ENCODE measurements around the gene CREB3L1. TPM values are rescaled to one million over a fixed set of nuclear protein-coding genes. Genes with fewer than 3 reads are reported as not detected.

Gene CREB3L1
- total and polyA plus RNA-seq, 10 donors: 0.28 to 8.9 (median 2.8) TPM

- Histone ChIP-seq H3K9me3 (no peaks in the 10 kb centered on the region), H3K27me3 (replicated peaks in 1 of 7) (no peaks in the 10 kb centered on the region), H3K4me3 (peak overlapping the region in 1 of 8 donors; percentile 4), H3K4me1 (peaks cover 22 to 74% (median 47%) of the 10 kb centered on the region in 6 donors), H3K36me3 (peaks cover 0 to 92% (median 50%) of the 10 kb centered on the region in 6 donors), H3K27ac (peak overlapping the region in 3 of 8 donors; percentile 43 to 61 (median 59))
- intact Hi-C loops (cut with DNase I; ENCODE audit: low total_unique reads): no loop called here
- TF ChIP-seq CTCF (IDR thresholded peaks at IDR 0.05 in 8 of 11, conservative IDR thresholded peaks at IDR 0.05 in 3 of 11): peak in 5 of 11 experiments; percentile 17 to 65 (median 44)
- no peak for TF ChIP-seq POLR2AphosphoS5 (IDR thresholded peaks at IDR 0.05)
- TF ChIP-seq POLR2A (IDR thresholded peaks at IDR 0.05): no peak
- DNase-seq: peak; percentile 73
- WGBS, 5 donors: 71 to 80% (median 77%) methylated on average over 7 to 12 of the region's 12 CpGs
Measured at GRCh38 chr11:46367916-46368267, 90.4 kb downstream of the CREB3L1 start.

GRCh38 chr11:46369458-46370152, 92.1 kb downstream of the CREB3L1 start:
- intact Hi-C loops (cut with DNase I; ENCODE audit: low total_unique reads): no loop called here
- H3K27me3 ChIP-seq (replicated peaks in 1 of 7): no peaks in the 10 kb centered on the region
- no peak overlapping the region for H3K4me3 ChIP-seq
- H3K36me3 ChIP-seq: peaks cover 0 to 98% (median 67%) of the 10 kb centered on the region in 6 donors
- H3K9me3 ChIP-seq: no peaks in the 10 kb centered on the region
- TF ChIP-seq CTCF (IDR thresholded peaks at IDR 0.05 in 8 of 11, conservative IDR thresholded peaks at IDR 0.05 in 3 of 11): peak; percentile 49 to 92 (median 82)
- TF ChIP-seq POLR2A (IDR thresholded peaks at IDR 0.05): no peak
- TF ChIP-seq POLR2AphosphoS5 (IDR thresholded peaks at IDR 0.05): peak in 2 of 3 donors; percentile 54 to 66
- peak overlapping the region in 2 of 8 donors; percentile 6 to 18 for H3K27ac ChIP-seq
- WGBS, 5 donors: 64 to 74% (median 73%) methylated on average over 18 to 25 of the region's 25 CpGs
- H3K4me1 ChIP-seq: peaks cover 10 to 57% (median 30%) of the 10 kb centered on the region in 6 donors
- peak; percentile 88 for DNase-seq

- Histone ChIP-seq H3K27ac (peak overlapping the region in 1 of 8 donors; percentile 18), H3K27me3 (replicated peaks in 1 of 7) (no peaks in the 10 kb centered on the region), H3K4me3 (no peak overlapping the region), H3K36me3 (peaks cover 0 to 98% (median 73%) of the 10 kb centered on the region in 6 donors), H3K9me3 (no peaks in the 10 kb centered on the region), H3K4me1 (peaks cover 10 to 51% (median 27%) of the 10 kb centered on the region in 6 donors)
- 89 to 95% (median 91%) methylated on average over 10 to 13 of the region's 13 CpGs for WGBS, 5 donors
- DNase-seq: no peak
- intact Hi-C loops (cut with DNase I; ENCODE audit: low total_unique reads): no loop called here
- TF ChIP-seq CTCF (IDR thresholded peaks at IDR 0.05 in 8 of 11, conservative IDR thresholded peaks at IDR 0.05 in 3 of 11) (no peak), POLR2A (IDR thresholded peaks at IDR 0.05) (no peak), POLR2AphosphoS5 (IDR thresholded peaks at IDR 0.05) (no peak)
Measured at GRCh38 chr11:46370253-46370652, 92.8 kb downstream of the CREB3L1 start.

Other genes with a start within 250 kb of the CREB3L1 start
- 100 to 1,000 TPM in 2 of 7 donors, 10 to 100 TPM in 5; 74.0 to 110 (median 85.3) TPM for gene PHF21A, start 156.2 kb upstream of the CREB3L1 start, total RNA-seq
- gene PHF21A, start 156.2 kb upstream of the CREB3L1 start, polyA plus RNA-seq: 10 to 100 TPM in 2 of 3 donors, 1 to 10 TPM in 1; 9.2 to 22.0 (median 12.4) TPM
- 100 to 1,000 TPM in 5 of 7 donors, 10 to 100 TPM in 2; 86.0 to 136 (median 106) TPM for gene DGKZ, start 69.8 kb downstream of the CREB3L1 start, total RNA-seq
- gene DGKZ, start 69.8 kb downstream of the CREB3L1 start, polyA plus RNA-seq: 10 to 100 TPM; 44.2 to 89.0 (median 60.9) TPM
- gene MDK, start 104.0 kb downstream of the CREB3L1 start, total RNA-seq: 10 to 100 TPM; 22.6 to 52.8 (median 36.8) TPM
- 10 to 100 TPM; 16.2 to 26.6 (median 22.3) TPM for gene MDK, start 104.0 kb downstream of the CREB3L1 start, polyA plus RNA-seq
- gene CHRM4, start 114.1 kb downstream of the CREB3L1 start, total RNA-seq: 10 to 100 TPM in 3 of 7 donors, 1 to 10 TPM in 4; 2.3 to 34.1 (median 8.5) TPM
- 1 to 10 TPM in 1 of 3 donors, under 1 TPM in 2; 0.06 to 2.0 (median 0.20) TPM for gene CHRM4, start 114.1 kb downstream of the CREB3L1 start, polyA plus RNA-seq